Progenitor cell of endocrine pancreas (in vitro differentiated cells): ENCODE measurements around the gene NRG2. TPM values are rescaled to one million over a fixed set of nuclear protein-coding genes. Genes with fewer than 3 reads are reported as not detected.

Experiments used
- DNase-seq: peaks from one replicate; pipeline ENCODE4 v3.0.0; 2021; ENCODE audit warnings: low spot score; ENCODE audit not compliant: unreplicated experiment
- H3K27ac Mint-ChIP-seq: 2 replicates; pipeline ENCODE4 v1.8.0; 2021; ENCODE audit warnings: mild to moderate bottlenecking, moderate library complexity, mixed read lengths
- H3K27me3 Mint-ChIP-seq: 2 replicates; pipeline ENCODE4 v1.8.0; 2021; ENCODE audit warnings: mixed read lengths
- H3K36me3 Mint-ChIP-seq: 2 replicates; pipeline ENCODE4 v1.8.0; 2022; ENCODE audit warnings: mixed read lengths; ENCODE audit not compliant: insufficient read depth
- H3K4me1 Mint-ChIP-seq: 2 replicates; pipeline ENCODE4 v1.8.0; 2021; ENCODE audit warnings: low read depth, mixed read lengths
- H3K4me3 Mint-ChIP-seq: 2 replicates; pipeline ENCODE4 v1.8.0; 2021; ENCODE audit warnings: low read depth, mild to moderate bottlenecking, moderate library complexity, mixed read lengths
- H3K9me3 Mint-ChIP-seq: 2 replicates; pipeline ENCODE4 v1.8.0; 2021; ENCODE audit warnings: low read depth, mixed read lengths
- total RNA-seq: library from RNA; stranded (reverse); gene quantifications from 2 replicates; pipeline ENCODE4 v1.2.1, GENCODE V29; 2021
- TF ChIP-seq, protein P1 (sequence below): fragments of 200-600 bp; sonication (generic); IDR thresholded peaks from one replicate; pipeline ENCODE4 v1.5.0; 2021; ENCODE audit warnings: antibody characterized with exemption, mild to moderate bottlenecking; ENCODE audit not compliant: unreplicated experiment

Gene NRG2
- total RNA-seq, 1 donor from 2014 or later, result 5.5 TPM

DNA sequence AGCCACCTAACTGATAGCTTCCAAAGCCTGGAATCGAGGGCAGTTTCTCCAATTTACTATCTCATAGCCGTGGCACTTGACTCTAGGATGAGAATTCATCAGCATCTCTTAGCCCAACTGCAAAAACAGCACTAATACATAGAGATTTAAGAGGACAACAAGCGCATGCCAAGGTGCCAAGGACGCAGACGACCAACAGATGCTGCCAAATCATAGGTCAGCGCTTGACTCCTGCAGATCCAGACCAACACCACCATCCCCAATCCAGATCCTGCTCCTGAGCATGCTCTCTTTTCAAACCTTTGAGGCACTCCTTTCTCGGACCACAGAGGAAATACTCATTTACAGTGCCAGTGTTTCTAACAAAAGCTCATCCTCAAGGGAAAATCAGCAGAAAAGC lies 24.6 kb downstream of the NRG2 start:
- H3K4me1 Mint-ChIP-seq, result peaks cover 9% of the 10 kb centered on the region
- H3K27me3 Mint-ChIP-seq, result no peaks in the 10 kb centered on the region
- H3K36me3 Mint-ChIP-seq, result no peaks in the 10 kb centered on the region
- TF ChIP-seq, protein P1, sequence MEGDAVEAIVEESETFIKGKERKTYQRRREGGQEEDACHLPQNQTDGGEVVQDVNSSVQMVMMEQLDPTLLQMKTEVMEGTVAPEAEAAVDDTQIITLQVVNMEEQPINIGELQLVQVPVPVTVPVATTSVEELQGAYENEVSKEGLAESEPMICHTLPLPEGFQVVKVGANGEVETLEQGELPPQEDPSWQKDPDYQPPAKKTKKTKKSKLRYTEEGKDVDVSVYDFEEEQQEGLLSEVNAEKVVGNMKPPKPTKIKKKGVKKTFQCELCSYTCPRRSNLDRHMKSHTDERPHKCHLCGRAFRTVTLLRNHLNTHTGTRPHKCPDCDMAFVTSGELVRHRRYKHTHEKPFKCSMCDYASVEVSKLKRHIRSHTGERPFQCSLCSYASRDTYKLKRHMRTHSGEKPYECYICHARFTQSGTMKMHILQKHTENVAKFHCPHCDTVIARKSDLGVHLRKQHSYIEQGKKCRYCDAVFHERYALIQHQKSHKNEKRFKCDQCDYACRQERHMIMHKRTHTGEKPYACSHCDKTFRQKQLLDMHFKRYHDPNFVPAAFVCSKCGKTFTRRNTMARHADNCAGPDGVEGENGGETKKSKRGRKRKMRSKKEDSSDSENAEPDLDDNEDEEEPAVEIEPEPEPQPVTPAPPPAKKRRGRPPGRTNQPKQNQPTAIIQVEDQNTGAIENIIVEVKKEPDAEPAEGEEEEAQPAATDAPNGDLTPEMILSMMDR, result no peak
- no peak overlapping the region for H3K27ac Mint-ChIP-seq
- no peak for DNase-seq
- no peaks in the 10 kb centered on the region for H3K9me3 Mint-ChIP-seq
- H3K4me3 Mint-ChIP-seq, result no peak overlapping the region

DNA sequence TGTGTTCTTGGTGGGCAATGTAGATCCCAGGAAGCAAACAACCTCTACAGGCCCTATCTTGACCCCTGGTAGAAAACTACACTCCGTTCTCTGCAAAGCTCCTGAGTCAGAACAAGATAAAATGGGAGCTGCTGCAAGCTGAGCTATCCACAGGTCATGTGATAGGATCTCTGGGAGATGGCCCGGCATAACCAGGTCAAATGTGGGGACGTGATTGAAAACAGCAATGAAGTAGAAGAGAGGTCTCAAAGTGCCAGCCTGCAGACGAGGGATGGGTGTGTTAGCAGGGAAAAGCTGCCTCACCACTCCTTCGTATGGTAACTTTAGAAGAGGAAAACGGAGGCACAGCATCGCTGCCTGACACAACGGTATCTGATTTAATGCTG lies 25.0 kb downstream of the NRG2 start:
- peaks cover 9% of the 10 kb centered on the region for H3K4me1 Mint-ChIP-seq
- TF ChIP-seq, protein P1, result no peak
- H3K4me3 Mint-ChIP-seq, result no peak overlapping the region
- H3K36me3 Mint-ChIP-seq, result no peaks in the 10 kb centered on the region
- no peaks in the 10 kb centered on the region for H3K27me3 Mint-ChIP-seq
- H3K9me3 Mint-ChIP-seq, result no peaks in the 10 kb centered on the region
- no peak overlapping the region for H3K27ac Mint-ChIP-seq
- no peak for DNase-seq

DNA sequence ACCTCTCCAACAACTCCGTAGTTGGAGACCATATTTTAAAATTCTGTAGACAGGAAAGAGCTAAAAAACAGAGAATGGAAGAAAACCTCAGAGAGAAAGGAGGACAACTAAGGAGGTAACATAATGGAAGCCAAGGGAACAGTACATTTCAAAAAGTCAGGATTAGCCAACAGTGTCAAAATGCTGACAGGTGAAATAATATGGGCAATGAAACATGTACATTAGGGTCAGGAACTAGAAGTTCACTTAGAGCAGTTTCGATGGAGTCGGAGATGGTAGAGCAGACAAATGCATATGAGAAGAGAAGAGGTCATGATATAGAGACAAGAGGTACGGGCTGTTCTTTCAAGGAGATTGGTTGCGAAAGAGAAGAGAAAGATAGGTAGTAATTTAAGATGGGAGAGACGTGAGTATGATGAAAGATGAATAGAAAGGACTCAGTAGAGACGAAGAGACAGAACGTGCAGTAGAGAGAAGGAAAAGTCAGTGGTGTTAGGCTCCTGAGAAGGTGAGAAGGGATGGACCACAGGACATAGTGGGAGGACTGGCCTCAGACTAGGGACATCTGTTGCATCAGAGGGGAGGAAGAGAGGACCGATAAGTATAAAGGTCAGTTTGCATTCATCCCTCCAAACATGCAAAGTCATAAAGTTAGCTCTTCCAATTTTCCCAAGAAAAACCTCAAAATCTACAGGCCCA lies 25.6 kb downstream of the NRG2 start:
- H3K36me3 Mint-ChIP-seq, result no peaks in the 10 kb centered on the region
- H3K4me1 Mint-ChIP-seq, result peaks cover 9% of the 10 kb centered on the region
- H3K27ac Mint-ChIP-seq, result no peak overlapping the region
- H3K9me3 Mint-ChIP-seq, result no peaks in the 10 kb centered on the region
- TF ChIP-seq, protein P1, result no peak
- no peaks in the 10 kb centered on the region for H3K27me3 Mint-ChIP-seq
- DNase-seq, result no peak
- H3K4me3 Mint-ChIP-seq, result no peak overlapping the region

DNA sequence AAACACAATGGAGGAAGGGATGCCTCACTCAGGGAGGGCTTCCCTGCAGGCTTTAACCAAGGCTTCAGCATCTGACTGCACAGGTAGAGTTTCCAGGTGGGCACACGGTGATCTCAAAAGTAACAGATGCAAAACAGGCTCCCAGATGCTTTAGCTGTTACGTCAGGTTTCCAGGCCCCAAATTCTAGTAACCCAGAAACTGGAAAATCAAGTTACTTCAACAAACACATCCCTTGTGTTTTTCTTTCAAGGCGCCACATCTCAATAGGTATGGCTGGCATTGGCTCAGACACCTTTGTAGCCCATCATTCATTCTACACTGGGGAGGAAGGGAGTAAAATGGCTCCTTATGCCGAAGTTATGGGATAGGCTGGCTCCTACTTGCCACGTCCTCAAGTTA lies 27.4 kb downstream of the NRG2 start:
- H3K36me3 Mint-ChIP-seq, result no peaks in the 10 kb centered on the region
- peaks cover 9% of the 10 kb centered on the region for H3K4me1 Mint-ChIP-seq
- TF ChIP-seq, protein P1, result no peak
- H3K9me3 Mint-ChIP-seq, result no peaks in the 10 kb centered on the region
- H3K27ac Mint-ChIP-seq, result no peak overlapping the region
- DNase-seq, result no peak
- H3K4me3 Mint-ChIP-seq, result no peak overlapping the region
- H3K27me3 Mint-ChIP-seq, result no peaks in the 10 kb centered on the region

DNA sequence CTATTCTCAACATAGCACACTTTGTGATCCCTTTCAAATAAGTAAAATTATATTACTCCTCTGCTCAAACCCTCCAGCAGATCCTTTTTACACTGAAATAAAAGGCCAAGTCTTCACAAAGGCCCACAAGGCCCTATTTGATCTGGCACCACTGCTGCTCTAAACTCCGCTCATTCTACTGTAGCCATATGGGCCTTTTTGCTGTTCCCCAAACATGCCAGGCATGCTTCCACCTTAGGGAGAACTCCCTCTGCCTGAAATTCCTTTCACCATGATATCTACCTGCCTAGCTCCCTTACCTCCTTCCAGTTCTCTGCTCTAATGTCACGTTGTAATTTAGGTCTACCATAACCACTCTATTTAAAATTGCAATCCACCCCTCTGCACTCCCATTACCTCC lies 28.3 kb downstream of the NRG2 start:
- H3K9me3 Mint-ChIP-seq, result no peaks in the 10 kb centered on the region
- peaks cover 7% of the 10 kb centered on the region for H3K4me1 Mint-ChIP-seq
- H3K4me3 Mint-ChIP-seq, result no peak overlapping the region
- no peaks in the 10 kb centered on the region for H3K36me3 Mint-ChIP-seq
- no peak for DNase-seq
- TF ChIP-seq, protein P1, result no peak
- no peak overlapping the region for H3K27ac Mint-ChIP-seq
- H3K27me3 Mint-ChIP-seq, result no peaks in the 10 kb centered on the region
